ENCODE data around the gene CLSTN2. TPM values are rescaled to one million over a fixed set of nuclear protein-coding genes. Genes with fewer than 3 reads are reported as not detected.

Gene CLSTN2
- total RNA-seq, 1 experiment from 2014 or later = not detected

- POLR2A ChIA-PET (ENCODE audit: unreplicated experiment) = no interaction called here
- no peaks in the 10 kb centered on the region for H3K79me2 ChIP-seq (ENCODE audit: low read depth)
- BruUV-seq (replicated peaks) = no TSS peak
- H3K9me2 ChIP-seq (ENCODE audit: insufficient read depth) = no peaks in the 10 kb centered on the region; the same call in 1 of the 2 replicates
- intact Hi-C loops (cut with micrococcal nuclease; ENCODE audit: unreplicated experiment) = no loop called here
- no peak overlapping the region for H2AFZ ChIP-seq
- no peak overlapping the region for H3K4me3 ChIP-seq
- CTCF ChIA-PET = no interaction called here
- H3K27me3 ChIP-seq (ENCODE audit: insufficient read depth, low read depth) = no peaks in the 10 kb centered on the region
- TF ChIP-seq CTCF (conservative IDR thresholded peaks at IDR 0.05) (no peak), EZH2 (IDR thresholded peaks at IDR 0.05; ENCODE audit: low read depth) (no peak)
- H3K4me1 ChIP-seq (replicated peaks; ENCODE audit: insufficient read depth) = no peaks in the 10 kb centered on the region
- no peak overlapping the region for H3K4me2 ChIP-seq
- no peaks in the 10 kb centered on the region for H3F3A ChIP-seq (ENCODE audit: insufficient read depth, low read depth)
- no peaks in the 10 kb centered on the region for H3K9me3 ChIP-seq (ENCODE audit: insufficient read depth, low read depth)
- no peak for DNase-seq
- H3K27ac ChIP-seq = no peak overlapping the region
- no peaks in the 10 kb centered on the region for H4K20me1 ChIP-seq (ENCODE audit: insufficient read depth)
- H3K36me3 ChIP-seq (ENCODE audit: low read depth) = no peaks in the 10 kb centered on the region
Observed at GRCh38 chr3:140433431-140433830, 498.4 kb downstream of the CLSTN2 start.

GRCh38 chr3:140434261-140434905 is 499.4 kb downstream of the CLSTN2 start:
- no peaks in the 10 kb centered on the region for H3K4me1 ChIP-seq (replicated peaks; ENCODE audit: insufficient read depth)
- H3K9me3 ChIP-seq (ENCODE audit: insufficient read depth, low read depth) = no peaks in the 10 kb centered on the region
- TF ChIP-seq EZH2 (IDR thresholded peaks at IDR 0.05; ENCODE audit: low read depth) = no peak
- TF ChIP-seq CTCF (conservative IDR thresholded peaks at IDR 0.05) = no peak
- H4K20me1 ChIP-seq (ENCODE audit: insufficient read depth) = no peaks in the 10 kb centered on the region
- no peaks in the 10 kb centered on the region for H3K27me3 ChIP-seq (ENCODE audit: insufficient read depth, low read depth)
- intact Hi-C loops (cut with micrococcal nuclease; ENCODE audit: unreplicated experiment) = no loop called here
- ChIA-PET POLR2A (ENCODE audit: unreplicated experiment) (no interaction called here), CTCF (interaction anchor here (0.5 kb wide), 1 partner anchor 43 kb away, joined by 7 read pairs; no protein-coding TSS in a partner anchor)
- no peaks in the 10 kb centered on the region; the same call in 1 of the 2 replicates for H3K9me2 ChIP-seq (ENCODE audit: insufficient read depth)
- H3K27ac ChIP-seq = no peak overlapping the region
- no TSS peak for BruUV-seq (replicated peaks)
- DNase-seq = no peak
- no peak overlapping the region for H3K4me3 ChIP-seq
- no peak overlapping the region for H2AFZ ChIP-seq
- no peaks in the 10 kb centered on the region for H3K36me3 ChIP-seq (ENCODE audit: low read depth)
- no peak overlapping the region for H3K4me2 ChIP-seq
- H3K79me2 ChIP-seq (ENCODE audit: low read depth) = no peaks in the 10 kb centered on the region
- H3F3A ChIP-seq (ENCODE audit: insufficient read depth, low read depth) = no peaks in the 10 kb centered on the region

- intact Hi-C loops (cut with micrococcal nuclease; ENCODE audit: unreplicated experiment) = no loop called here
- H3K4me2 ChIP-seq = no peak overlapping the region
- no peaks in the 10 kb centered on the region for H4K20me1 ChIP-seq (ENCODE audit: insufficient read depth)
- no peaks in the 10 kb centered on the region for H3K27me3 ChIP-seq (ENCODE audit: insufficient read depth, low read depth)
- TF ChIP-seq CTCF (conservative IDR thresholded peaks at IDR 0.05) = no peak
- TF ChIP-seq EZH2 (IDR thresholded peaks at IDR 0.05; ENCODE audit: low read depth) = no peak
- DNase-seq = no peak
- no peaks in the 10 kb centered on the region for H3K36me3 ChIP-seq (ENCODE audit: low read depth)
- H3K9me3 ChIP-seq (ENCODE audit: insufficient read depth, low read depth) = no peaks in the 10 kb centered on the region
- no peaks in the 10 kb centered on the region for H3K9me2 ChIP-seq (ENCODE audit: insufficient read depth)
- no peak overlapping the region for H2AFZ ChIP-seq
- BruUV-seq (replicated peaks) = no TSS peak
- POLR2A ChIA-PET (ENCODE audit: unreplicated experiment) = interaction anchor here (0.6 kb wide), 1 partner anchor 93 kb away, joined by 4 read pairs; no protein-coding TSS in a partner anchor
- no peak overlapping the region for H3K27ac ChIP-seq
- H3F3A ChIP-seq (ENCODE audit: insufficient read depth, low read depth) = peaks cover 13% of the 10 kb centered on the region
- H3K79me2 ChIP-seq (ENCODE audit: low read depth) = no peaks in the 10 kb centered on the region
- peaks cover 18% of the 10 kb centered on the region for H3K4me1 ChIP-seq (replicated peaks; ENCODE audit: insufficient read depth)
- CTCF ChIA-PET = no interaction called here
- H3K4me3 ChIP-seq = no peak overlapping the region
Observed at GRCh38 chr3:140436421-140436820, 501.4 kb downstream of the CLSTN2 start.

Measured in PC-9 (cell line).